Ovary (tissue), 3 donors: ENCODE data around the gene MROH2B.

Experiments used
- POLR2A ChIP-seq: fragments of 450-650 bp; IDR thresholded peaks from one replicate; pipeline ENCODE4 v1.6.1; 2017; ENCODE audit warnings: antibody characterized with exemption, mild to moderate bottlenecking, moderate library complexity
- TF ChIP-seq, protein P1 (sequence below), 3 donors: fragments of 450-650 bp in 2 of 3; fragments of 200-600 bp in 1 of 3; IDR thresholded peaks; one replicate each; pipeline versions ENCODE4 v1.5.1 to v1.8.0; 2016 to 2022; ENCODE audit warnings: antibody characterized with exemption in 3 of 3, mild to moderate bottlenecking in 1 of 3
- donor health status: DM: no; HTN: no; CAD: no.

DNA sequence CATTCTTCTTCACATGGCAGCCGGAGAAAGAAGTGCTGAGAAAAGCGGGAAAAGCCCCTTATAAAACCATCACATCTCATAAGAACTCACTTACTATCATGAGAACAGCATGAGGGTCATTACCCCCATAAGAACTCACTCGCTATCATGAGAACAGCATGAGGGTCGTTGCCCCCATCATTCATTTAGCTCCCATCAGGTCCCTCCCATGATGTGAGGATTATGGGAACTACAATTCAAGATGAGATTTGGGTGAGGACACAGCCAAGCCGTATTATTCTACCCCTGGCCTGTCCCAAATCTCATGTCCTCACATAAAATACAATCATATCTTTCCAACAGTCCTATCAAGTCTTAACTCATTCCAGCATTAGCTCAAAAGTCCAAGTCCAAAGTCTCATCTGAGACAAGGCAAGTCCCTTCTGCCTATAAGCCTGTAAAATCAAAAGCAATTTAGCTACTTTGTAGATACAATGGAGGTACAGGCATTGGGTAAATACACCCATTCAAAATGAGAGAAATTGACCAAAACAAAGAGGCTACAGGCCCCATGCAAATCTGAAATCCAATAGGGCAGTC, 79.1 kb downstream of the MROH2B start:
- TF ChIP-seq, protein P1, sequence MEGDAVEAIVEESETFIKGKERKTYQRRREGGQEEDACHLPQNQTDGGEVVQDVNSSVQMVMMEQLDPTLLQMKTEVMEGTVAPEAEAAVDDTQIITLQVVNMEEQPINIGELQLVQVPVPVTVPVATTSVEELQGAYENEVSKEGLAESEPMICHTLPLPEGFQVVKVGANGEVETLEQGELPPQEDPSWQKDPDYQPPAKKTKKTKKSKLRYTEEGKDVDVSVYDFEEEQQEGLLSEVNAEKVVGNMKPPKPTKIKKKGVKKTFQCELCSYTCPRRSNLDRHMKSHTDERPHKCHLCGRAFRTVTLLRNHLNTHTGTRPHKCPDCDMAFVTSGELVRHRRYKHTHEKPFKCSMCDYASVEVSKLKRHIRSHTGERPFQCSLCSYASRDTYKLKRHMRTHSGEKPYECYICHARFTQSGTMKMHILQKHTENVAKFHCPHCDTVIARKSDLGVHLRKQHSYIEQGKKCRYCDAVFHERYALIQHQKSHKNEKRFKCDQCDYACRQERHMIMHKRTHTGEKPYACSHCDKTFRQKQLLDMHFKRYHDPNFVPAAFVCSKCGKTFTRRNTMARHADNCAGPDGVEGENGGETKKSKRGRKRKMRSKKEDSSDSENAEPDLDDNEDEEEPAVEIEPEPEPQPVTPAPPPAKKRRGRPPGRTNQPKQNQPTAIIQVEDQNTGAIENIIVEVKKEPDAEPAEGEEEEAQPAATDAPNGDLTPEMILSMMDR (IDR thresholded peaks at IDR 0.05): no peak
- TF ChIP-seq POLR2A: no peak
